ENCODE results near the gene KCNN3. TPM values are rescaled to one million over a fixed set of nuclear protein-coding genes. Genes with fewer than 3 reads are reported as not detected.

KCNN3 gene
- total RNA-seq, 1 experiment from 2014 or later = 0.03 TPM

- DNase-seq (ENCODE audit: low read depth, low spot score) = peak; percentile 22
- in situ Hi-C loops (cut with HindIII; ENCODE audit: low pct_unique_long_range_greater_than_20kb, low sequenced_read_pairs) = no loop called here
These were observed 20.4 kb downstream of the KCNN3 start for GRCh38 chr1:154849645-154850131.

GRCh38 chr1:154848983-154849382 is 21.1 kb downstream of the KCNN3 start:
- DNase-seq (ENCODE audit: low read depth, low spot score) = no peak
- in situ Hi-C loops (cut with HindIII; ENCODE audit: low pct_unique_long_range_greater_than_20kb, low sequenced_read_pairs) = no loop called here

GRCh38 chr1:154847891-154848290 is 22.2 kb downstream of the KCNN3 start:
- DNase-seq (ENCODE audit: low read depth, low spot score) = no peak
- in situ Hi-C loops (cut with HindIII; ENCODE audit: low pct_unique_long_range_greater_than_20kb, low sequenced_read_pairs) = no loop called here

GRCh38 chr1:154846565-154847442 is 23.3 kb downstream of the KCNN3 start:
- in situ Hi-C loops (cut with HindIII; ENCODE audit: low pct_unique_long_range_greater_than_20kb, low sequenced_read_pairs) = no loop called here
- no peak for DNase-seq (ENCODE audit: low read depth, low spot score)

- DNase-seq (ENCODE audit: low read depth, low spot score) = no peak
- in situ Hi-C loops (cut with HindIII; ENCODE audit: low pct_unique_long_range_greater_than_20kb, low sequenced_read_pairs) = no loop called here
These were observed 24.2 kb downstream of the KCNN3 start for GRCh38 chr1:154845879-154846278.

- in situ Hi-C loops (cut with HindIII; ENCODE audit: low pct_unique_long_range_greater_than_20kb, low sequenced_read_pairs) = no loop called here
- DNase-seq (ENCODE audit: low read depth, low spot score) = no peak
These were observed 24.9 kb downstream of the KCNN3 start for GRCh38 chr1:154845174-154845573.

GRCh38 chr1:154844297-154844681 is 25.8 kb downstream of the KCNN3 start:
- in situ Hi-C loops (cut with HindIII; ENCODE audit: low pct_unique_long_range_greater_than_20kb, low sequenced_read_pairs) = no loop called here
- no peak for DNase-seq (ENCODE audit: low read depth, low spot score)

DNA sequence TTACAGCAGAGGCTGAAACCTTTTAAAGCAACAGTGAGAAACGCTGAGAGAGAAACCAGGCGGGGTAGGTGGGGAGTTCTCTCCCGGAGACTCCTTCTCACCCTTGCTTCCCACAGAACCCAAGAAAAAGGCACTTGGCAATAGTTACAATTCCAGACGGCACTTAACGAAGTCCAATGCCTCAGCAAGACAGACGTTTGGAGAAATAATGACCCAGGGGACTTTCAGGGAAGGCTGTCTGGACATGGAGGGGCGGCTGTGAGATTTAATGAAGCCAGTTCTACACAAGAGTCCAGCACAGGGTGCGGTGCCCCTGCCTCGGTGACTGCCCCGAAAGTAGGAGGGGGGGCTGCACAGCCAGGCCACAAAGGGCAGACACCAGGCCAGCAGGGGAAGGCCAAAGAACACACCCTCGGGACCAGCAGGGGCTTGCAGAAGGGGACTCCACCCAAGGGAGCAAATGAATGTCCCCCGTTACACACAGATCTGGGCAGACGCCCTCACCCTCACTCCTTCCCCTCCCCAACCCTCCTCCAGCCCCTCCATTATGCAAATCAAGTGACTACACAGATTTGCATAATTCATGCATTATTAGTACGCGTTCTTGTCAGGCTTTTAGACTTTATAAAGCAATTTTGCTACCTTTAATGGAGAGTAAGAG is 26.3 kb downstream of the KCNN3 start:
- in situ Hi-C loops (cut with HindIII; ENCODE audit: low pct_unique_long_range_greater_than_20kb, low sequenced_read_pairs) = no loop called here

DNA sequence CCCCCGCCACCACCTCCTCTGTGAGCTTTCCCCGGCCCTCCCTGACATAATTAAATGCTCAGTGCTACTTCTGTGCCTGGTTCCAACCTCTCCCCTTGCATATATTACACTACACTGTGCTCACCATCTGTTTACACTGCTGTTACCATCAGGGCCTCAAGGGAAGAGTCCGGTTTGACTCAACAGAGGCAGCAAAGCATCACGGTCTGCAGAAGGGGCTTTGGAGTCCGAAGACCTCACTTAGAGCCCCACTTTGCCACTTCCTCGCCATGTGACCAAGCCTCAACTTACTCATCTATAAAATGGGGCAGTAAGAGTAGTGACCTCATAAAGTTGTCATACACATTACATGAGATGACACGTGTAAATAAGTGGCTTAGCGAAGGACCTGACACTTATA is 27.4 kb downstream of the KCNN3 start:
- in situ Hi-C loops (cut with HindIII; ENCODE audit: low pct_unique_long_range_greater_than_20kb, low sequenced_read_pairs) = no loop called here

More for the DNA sequence above, 26.3 kb downstream of the KCNN3 start:
- no peak for DNase-seq (ENCODE audit: low read depth, low spot score)

GRCh38 chr1:154841384-154841783 is 28.7 kb downstream of the KCNN3 start:
- no peak for DNase-seq (ENCODE audit: low read depth, low spot score)
- in situ Hi-C loops (cut with HindIII; ENCODE audit: low pct_unique_long_range_greater_than_20kb, low sequenced_read_pairs) = no loop called here

More for the DNA sequence above, 27.4 kb downstream of the KCNN3 start:
- DNase-seq (ENCODE audit: low read depth, low spot score) = no peak

- peak; percentile 17 for DNase-seq (ENCODE audit: low read depth, low spot score)
- in situ Hi-C loops (cut with HindIII; ENCODE audit: low pct_unique_long_range_greater_than_20kb, low sequenced_read_pairs) = no loop called here
These were observed 29.6 kb downstream of the KCNN3 start for GRCh38 chr1:154840269-154841176.

DNA sequence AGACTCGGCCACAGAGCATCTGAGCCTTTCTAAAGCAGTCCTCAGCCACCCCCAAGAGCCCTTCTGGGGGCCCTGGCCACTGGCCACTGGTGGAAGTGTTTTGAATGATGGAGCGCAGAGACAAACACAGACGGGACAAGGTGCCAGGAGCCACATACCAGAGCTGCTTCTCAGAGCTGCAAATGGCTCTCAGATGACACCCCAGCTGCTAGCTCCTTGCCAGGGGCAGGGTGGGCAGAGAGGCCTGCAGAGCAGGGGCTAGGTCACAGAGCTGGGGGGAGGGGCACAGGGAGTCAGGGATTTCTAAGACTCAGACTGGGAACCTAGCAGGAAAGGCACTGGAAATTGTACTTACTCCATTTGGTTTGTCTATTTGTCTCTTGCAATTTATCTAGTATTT is 30.4 kb downstream of the KCNN3 start:
- in situ Hi-C loops (cut with HindIII; ENCODE audit: low pct_unique_long_range_greater_than_20kb, low sequenced_read_pairs) = no loop called here
- no peak for DNase-seq (ENCODE audit: low read depth, low spot score)

DNA sequence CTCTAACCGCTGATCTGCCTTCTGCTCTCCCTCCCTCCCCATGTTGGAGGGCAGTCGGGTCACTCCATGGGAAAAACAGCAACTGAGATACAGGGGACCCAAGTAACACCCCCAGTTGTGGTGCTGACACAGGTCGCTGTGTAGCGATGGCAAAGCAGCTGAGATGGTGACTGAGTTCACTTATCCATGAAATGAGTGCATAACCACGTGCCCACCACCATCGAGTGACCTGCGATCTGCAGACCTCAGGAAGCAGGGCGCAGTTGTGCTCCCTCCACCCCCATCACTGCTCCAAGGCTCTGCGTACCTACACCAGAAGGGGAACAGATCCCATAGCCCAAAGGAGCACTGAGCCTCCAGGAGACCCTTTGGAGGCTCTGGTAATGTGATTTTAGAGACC is 31.1 kb downstream of the KCNN3 start:
- DNase-seq (ENCODE audit: low read depth, low spot score) = no peak
- in situ Hi-C loops (cut with HindIII; ENCODE audit: low pct_unique_long_range_greater_than_20kb, low sequenced_read_pairs) = no loop called here

DNA sequence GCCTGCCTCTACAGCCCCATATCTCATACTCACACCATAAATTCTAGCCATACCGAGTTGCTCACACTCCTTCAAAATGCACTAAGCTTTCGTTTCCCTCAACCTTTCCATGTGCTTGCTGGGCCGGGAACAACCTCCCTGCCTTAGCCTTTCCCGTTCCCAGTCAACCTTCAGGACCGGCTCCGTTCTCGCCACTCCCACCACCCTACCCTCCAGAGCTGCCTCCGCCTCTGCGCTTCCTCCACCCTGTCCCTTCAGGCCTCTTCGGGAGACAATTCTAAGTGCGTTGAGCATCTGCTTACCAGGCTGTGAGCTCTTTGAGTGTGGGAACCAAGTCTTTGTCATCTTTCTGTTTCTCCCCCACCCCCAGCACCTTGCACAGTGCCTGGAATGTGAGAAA is 31.6 kb downstream of the KCNN3 start:
- in situ Hi-C loops (cut with HindIII; ENCODE audit: low pct_unique_long_range_greater_than_20kb, low sequenced_read_pairs) = no loop called here
- DNase-seq (ENCODE audit: low read depth, low spot score) = no peak

DNA sequence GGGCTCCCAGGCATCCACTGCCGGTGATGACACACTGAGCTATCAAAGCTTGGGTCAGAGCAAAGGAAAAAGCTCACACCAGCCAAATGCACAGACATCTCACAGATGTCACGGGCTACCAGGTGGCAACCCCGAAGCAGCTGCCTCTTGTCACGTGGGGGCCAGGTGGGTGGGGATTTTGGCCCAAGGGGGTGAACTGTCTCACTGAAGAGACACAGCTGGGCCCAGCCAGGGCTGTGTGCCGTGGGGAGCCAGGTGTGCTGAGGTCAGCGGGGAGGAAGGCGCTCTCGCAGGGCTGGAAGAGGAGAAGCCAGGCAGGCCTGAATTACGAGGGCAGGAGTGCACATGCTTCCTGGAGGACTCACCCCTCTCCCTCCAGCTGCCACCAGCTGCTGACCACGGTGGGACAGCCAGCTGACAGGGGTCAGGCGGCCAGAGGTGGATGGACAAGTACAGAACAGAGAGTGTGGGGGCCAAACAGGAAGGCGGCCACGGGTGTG is 32.4 kb downstream of the KCNN3 start:
- DNase-seq (ENCODE audit: low read depth, low spot score) = no peak
- in situ Hi-C loops (cut with HindIII; ENCODE audit: low pct_unique_long_range_greater_than_20kb, low sequenced_read_pairs) = no loop called here

- in situ Hi-C loops (cut with HindIII; ENCODE audit: low pct_unique_long_range_greater_than_20kb, low sequenced_read_pairs) = no loop called here
- DNase-seq (ENCODE audit: low read depth, low spot score) = no peak
These were observed 32.9 kb downstream of the KCNN3 start for GRCh38 chr1:154837034-154837671.

- in situ Hi-C loops (cut with HindIII; ENCODE audit: low pct_unique_long_range_greater_than_20kb, low sequenced_read_pairs) = no loop called here
These were observed 34.4 kb downstream of the KCNN3 start for GRCh38 chr1:154835531-154836324.

More at GRCh38 chr1:154835531-154836324, 34.4 kb downstream of the KCNN3 start:
- DNase-seq (ENCODE audit: low read depth, low spot score) = no peak
